GM12878 (cell line): ENCODE results near the gene ISM1. TPM values are rescaled to one million over a fixed set of nuclear protein-coding genes. Genes with fewer than 3 reads are reported as not detected.

Experiments used
- ATAC-seq: fragments of 200-7000 bp; cut with Tn5 transposase; 3 replicates; pipeline ENCODE4 v1.9.1; 2020; ENCODE audit warnings: mild to moderate bottlenecking, moderate library complexity
- BruUV-seq: library from RNA; stranded (reverse); fragments of 400-500 nt; replicated peaks from 2 replicates; lab custom pipeline; 2021; lab: Mats Ljungman, UMichigan
- CTCF ChIA-PET: fragments of 300-600 bp; sonication (Branson Sonifier 250); formaldehyde crosslinking; extraction: SDS; loops from one replicate; lab custom pipeline; 2021; ENCODE audit warnings: inconsistent platforms; lab: Yijun Ruan, JAX
- POLR2A ChIA-PET: fragments of 350-600 bp; formaldehyde crosslinking; extraction: SDS; loops from one replicate; lab custom pipeline; 2021; ENCODE audit warnings: inconsistent platforms; lab: Charles Lee
- RAD21 ChIA-PET: fragments of 300-600 bp; sonication (Branson Sonifier 250); formaldehyde crosslinking; loops from one replicate; lab custom pipeline; 2023; ENCODE audit warnings: antibody characterized with exemption; ENCODE audit not compliant: unreplicated experiment; lab: Charles Lee
- SMC1A ChIA-PET: fragments of 300-600 bp; sonication (Branson Sonifier 250); formaldehyde crosslinking; loops from one replicate; lab custom pipeline; 2023; ENCODE audit not compliant: unreplicated experiment, uncharacterized antibody; lab: Charles Lee
- DNase-seq: peaks from one replicate; pipeline ENCODE4 v3.0.0-alpha.2; 2011; ENCODE audit warnings: low read depth, low spot score
- FAIRE-seq: peaks from 3 replicates; lab custom pipeline; 2011; peaks lifted over from hg19 to GRCh38; lab: Jason Lieb, UNC
- H2AFZ ChIP-seq: 2 replicates; pipeline ENCODE4 v1.6.0; 2011; ENCODE audit warnings: low read depth, low read length, control low read depth; ENCODE audit not compliant: control insufficient read depth
- H3K27ac ChIP-seq: 2 replicates; pipeline ENCODE4 v1.5.1; 2011; ENCODE audit warnings: control low read depth; ENCODE audit not compliant: control insufficient read depth, insufficient read depth
- H3K27me3 ChIP-seq, 2 experiments: replicated peaks in 1 of 2; 2 replicates each; pipeline versions ENCODE4 v1.6.0 to v1.6.1; 2011; ENCODE audit warnings: low read length in 1 of 2; ENCODE audit not compliant: control insufficient read depth in 2 of 2, insufficient read depth in 2 of 2
- H3K36me3 ChIP-seq, 2 experiments: 2 replicates each; pipeline ENCODE4 v1.5.1; 2011; ENCODE audit warnings: low read length in 1 of 2; ENCODE audit not compliant: control insufficient read depth in 2 of 2, insufficient read depth in 2 of 2
- H3K4me1 ChIP-seq: 2 replicates; pipeline ENCODE4 v1.6.1; 2011; ENCODE audit warnings: mild to moderate bottlenecking, low read length, moderate library complexity, mixed read lengths; ENCODE audit not compliant: control insufficient read depth, insufficient read depth
- H3K4me2 ChIP-seq: 2 replicates; pipeline ENCODE4 v1.6.0; 2011; ENCODE audit warnings: control low read depth; ENCODE audit not compliant: control insufficient read depth, insufficient read depth
- H3K4me3 ChIP-seq: fragments of 200-600 bp; sonication (generic); 2 replicates; pipeline ENCODE4 v1.5.1; 2016
- H3K79me2 ChIP-seq: 2 replicates; pipeline ENCODE4 v1.6.0; 2011; ENCODE audit warnings: low read length; ENCODE audit not compliant: control insufficient read depth, insufficient read depth
- H3K9ac ChIP-seq: 2 replicates; pipeline ENCODE4 v1.8.0; 2011; ENCODE audit warnings: low read length, control low read depth, mixed read lengths; ENCODE audit not compliant: control insufficient read depth, insufficient read depth
- H3K9me3 ChIP-seq: replicated peaks from 3 replicates; pipeline ENCODE4 v1.5.1; 2011; ENCODE audit warnings: mild to moderate bottlenecking, low read length; ENCODE audit not compliant: control insufficient read depth, insufficient read depth
- H4K20me1 ChIP-seq: 2 replicates; pipeline ENCODE4 v1.6.0; 2011; ENCODE audit not compliant: control insufficient read depth, insufficient read depth
- BACH1 ChIP-seq: fragments of 450-650 bp; IDR thresholded peaks from 2 replicates; pipeline ENCODE4 v1.6.1; 2017; ENCODE audit warnings: mild to moderate bottlenecking, borderline replicate concordance
- CHD4 ChIP-seq: fragments of 200-600 bp; sonication (generic); IDR thresholded peaks from 2 replicates; pipeline ENCODE4 v1.6.1; 2016; ENCODE audit warnings: mild to moderate bottlenecking
- EED ChIP-seq: sonication (generic); IDR thresholded peaks from 2 replicates; pipeline ENCODE4 v1.6.1; 2016; ENCODE audit warnings: antibody characterized with exemption, low read depth
- ETV6 ChIP-seq, 2 experiments: fragments of 450-650 bp in 1 of 2; IDR thresholded peaks in 1 of 2; conservative IDR thresholded peaks in 1 of 2; 2 replicates each; pipeline ENCODE4 v1.6.1; 2014; ENCODE audit warnings: antibody characterized with exemption in 1 of 2, borderline replicate concordance in 1 of 2, low read depth in 1 of 2, mild to moderate bottlenecking in 1 of 2, moderate library complexity in 1 of 2
- HDGF ChIP-seq: fragments of 450-650 bp; IDR thresholded peaks from 2 replicates; pipeline ENCODE4 v1.6.1; 2016; ENCODE audit warnings: antibody characterized with exemption
- NR2F1 ChIP-seq: fragments of 450-650 bp; conservative IDR thresholded peaks from 2 replicates; pipeline ENCODE4 v1.6.1; 2017; ENCODE audit warnings: mild to moderate bottlenecking
- PML ChIP-seq: IDR thresholded peaks from 2 replicates; pipeline ENCODE4 v1.6.1; 2012; ENCODE audit warnings: low read length, inconsistent platforms
- SMAD5 ChIP-seq: IDR thresholded peaks from 2 replicates; pipeline ENCODE4 v1.6.1; 2016; ENCODE audit warnings: antibody characterized with exemption, low read depth
- WRNIP1 ChIP-seq: IDR thresholded peaks from 2 replicates; pipeline ENCODE4 v1.6.1; 2011; ENCODE audit warnings: low read depth, low read length, improper control_type of control experiment, borderline replicate concordance
- ZNF274 ChIP-seq: IDR thresholded peaks from one replicate; pipeline ENCODE4 v1.8.0; 2011; ENCODE audit not compliant: insufficient read length, insufficient read depth
- WGBS: methylation state at CpG from one replicate; pipeline ENCODE4 v1.1.6; 2016; ENCODE audit warnings: low lambda C conversion rate; ENCODE audit not compliant: insufficient replicate concordance, insufficient coverage; ENCODE audit errors: missing lambda C conversion rate; 5-methylcytosine and 5-hydroxymethylcytosine counted together
- in situ Hi-C: fragments of 300-500 bp; cut with MboI; formaldehyde crosslinking; loops from 9 replicates; pipeline ENCODE4 v1.14.3; 2018; ENCODE audit warnings: mixed read lengths
- intact Hi-C: fragments of 100-400 bp; cut with micrococcal nuclease; formaldehyde crosslinking; loops from one replicate; pipeline ENCODE4 v1.14.2; 2022; ENCODE audit not compliant: unreplicated experiment
- polyA plus RNA-seq, 11 experiments: library from polyadenylated mRNA; depleted of rRNA in 4 of 11; unstranded in 6 of 11; stranded (reverse) in 5 of 11; fragments of >200 nt; fragmentation: Nextera tagmentation in 4 of 11; fragmentation: Illumina TruSeq in 1 of 11; extraction: Ambion mirVana in 4 of 11; extraction: Trizol in 1 of 11; gene quantifications; 1 replicate in 1 of 11; 2 replicates in 10 of 11; pipeline versions ENCODE4 v1.2.1 to v1.2.3, GENCODE V29; 2011 to 2016; ENCODE audit warnings: inconsistent platforms in 2 of 11, missing spikeins in 2 of 11, low read depth in 1 of 11
- total RNA-seq, 4 experiments: library from RNA; depleted of rRNA in 3 of 4; stranded (reverse); fragments of >200 nt in 3 of 4; fragmentation: Illumina TruSeq in 1 of 4; extraction: Trizol in 1 of 4; gene quantifications; 2 replicates each; pipeline versions ENCODE4 v1.2.1 to v1.2.3, GENCODE V29; 2013 to 2021
- TF ChIP-seq, protein P1 (sequence below): fragments of 450-650 bp; IDR thresholded peaks from 2 replicates; pipeline ENCODE4 v1.6.1; 2017; ENCODE audit warnings: mild to moderate bottlenecking, moderate library complexity
- TF ChIP-seq, protein P2 (sequence below): fragments of 450-650 bp; conservative IDR thresholded peaks from 2 replicates; pipeline ENCODE4 v1.6.1; 2017; ENCODE audit warnings: mild to moderate bottlenecking, moderate library complexity
- TF ChIP-seq, protein P3 (sequence below): fragments of 450-650 bp; formaldehyde crosslinking; IDR thresholded peaks from 2 replicates; pipeline ENCODE4 v1.4.0; 2020; ENCODE audit warnings: mild to moderate bottlenecking, moderate library complexity
- TF ChIP-seq, protein P4 (sequence below): IDR thresholded peaks from 2 replicates; pipeline ENCODE4 v1.6.1; 2011; ENCODE audit warnings: mild to moderate bottlenecking, low read depth, low read length, moderate library complexity; ENCODE audit not compliant: insufficient replicate concordance

ISM1 gene
- total and polyA plus RNA-seq, 10 of the 15 experiments (the other 5 are each of a cell fraction or from before 2014, with no cell fraction given), result 0.01 to 0.03 TPM; not detected in 8

DNA sequence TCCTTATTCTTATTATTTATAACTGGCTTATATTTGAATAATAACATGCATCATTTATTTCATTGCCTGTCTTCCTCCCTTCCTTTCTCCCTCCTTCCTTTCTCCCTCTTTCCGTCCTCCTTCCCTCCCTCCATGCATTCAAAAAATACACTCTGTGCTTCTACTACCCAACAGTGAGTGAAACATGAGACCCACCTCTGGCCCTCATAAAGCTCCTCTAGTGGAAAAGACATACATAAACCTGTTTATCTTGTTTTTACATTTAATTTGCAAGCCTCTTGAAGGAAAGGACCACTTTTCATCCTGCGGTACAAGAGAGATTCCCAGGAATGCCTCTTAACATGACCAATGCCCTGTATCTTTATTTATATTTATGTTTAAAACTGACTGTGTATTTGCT, 21.8 kb upstream of the ISM1 start:
- no peak for FAIRE-seq
- ChIA-PET SMC1A (no interaction called here), POLR2A (no interaction called here), RAD21 (no interaction called here), CTCF (interaction anchor here (1.0 kb wide), 1 partner anchor 80 kb away, joined by 3 read pairs; no protein-coding TSS in a partner anchor)
- Histone ChIP-seq H3K9me3 (no peaks in the 10 kb centered on the region), H3K27ac (no peak overlapping the region), H3K79me2 (no peaks in the 10 kb centered on the region), H3K4me3 (no peak overlapping the region), H3K4me1 (no peaks in the 10 kb centered on the region), H3K9ac (no peak overlapping the region), H2AFZ (no peak overlapping the region), H3K36me3 (no peaks in the 10 kb centered on the region), H4K20me1 (no peaks in the 10 kb centered on the region), H3K4me2 (no peak overlapping the region), H3K27me3 (no peaks in the 10 kb centered on the region; a peak in 1 of 4 replicates)
- in situ Hi-C loops (no loop called here), intact Hi-C loops (no loop called here)
- ATAC-seq, result no peak
- DNase-seq, result no peak
- 81% methylated on average over 2 of the region's 2 CpGs for WGBS
- BruUV-seq, result no TSS peak
- TF ChIP-seq BACH1, result no peak
- TF ChIP-seq SMAD5, result no peak
- no peak for TF ChIP-seq PML
- TF ChIP-seq WRNIP1, result no peak
- TF ChIP-seq ZNF274, result no peak
- TF ChIP-seq, protein P1, sequence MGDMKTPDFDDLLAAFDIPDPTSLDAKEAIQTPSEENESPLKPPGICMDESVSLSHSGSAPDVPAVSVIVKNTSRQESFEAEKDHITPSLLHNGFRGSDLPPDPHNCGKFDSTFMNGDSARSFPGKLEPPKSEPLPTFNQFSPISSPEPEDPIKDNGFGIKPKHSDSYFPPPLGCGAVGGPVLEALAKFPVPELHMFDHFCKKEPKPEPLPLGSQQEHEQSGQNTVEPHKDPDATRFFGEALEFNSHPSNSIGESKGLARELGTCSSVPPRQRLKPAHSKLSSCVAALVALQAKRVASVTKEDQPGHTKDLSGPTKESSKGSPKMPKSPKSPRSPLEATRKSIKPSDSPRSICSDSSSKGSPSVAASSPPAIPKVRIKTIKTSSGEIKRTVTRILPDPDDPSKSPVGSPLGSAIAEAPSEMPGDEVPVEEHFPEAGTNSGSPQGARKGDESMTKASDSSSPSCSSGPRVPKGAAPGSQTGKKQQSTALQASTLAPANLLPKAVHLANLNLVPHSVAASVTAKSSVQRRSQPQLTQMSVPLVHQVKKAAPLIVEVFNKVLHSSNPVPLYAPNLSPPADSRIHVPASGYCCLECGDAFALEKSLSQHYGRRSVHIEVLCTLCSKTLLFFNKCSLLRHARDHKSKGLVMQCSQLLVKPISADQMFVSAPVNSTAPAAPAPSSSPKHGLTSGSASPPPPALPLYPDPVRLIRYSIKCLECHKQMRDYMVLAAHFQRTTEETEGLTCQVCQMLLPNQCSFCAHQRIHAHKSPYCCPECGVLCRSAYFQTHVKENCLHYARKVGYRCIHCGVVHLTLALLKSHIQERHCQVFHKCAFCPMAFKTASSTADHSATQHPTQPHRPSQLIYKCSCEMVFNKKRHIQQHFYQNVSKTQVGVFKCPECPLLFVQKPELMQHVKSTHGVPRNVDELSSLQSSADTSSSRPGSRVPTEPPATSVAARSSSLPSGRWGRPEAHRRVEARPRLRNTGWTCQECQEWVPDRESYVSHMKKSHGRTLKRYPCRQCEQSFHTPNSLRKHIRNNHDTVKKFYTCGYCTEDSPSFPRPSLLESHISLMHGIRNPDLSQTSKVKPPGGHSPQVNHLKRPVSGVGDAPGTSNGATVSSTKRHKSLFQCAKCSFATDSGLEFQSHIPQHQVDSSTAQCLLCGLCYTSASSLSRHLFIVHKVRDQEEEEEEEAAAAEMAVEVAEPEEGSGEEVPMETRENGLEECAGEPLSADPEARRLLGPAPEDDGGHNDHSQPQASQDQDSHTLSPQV, result no peak
- no peak for TF ChIP-seq HDGF
- TF ChIP-seq, protein P2, sequence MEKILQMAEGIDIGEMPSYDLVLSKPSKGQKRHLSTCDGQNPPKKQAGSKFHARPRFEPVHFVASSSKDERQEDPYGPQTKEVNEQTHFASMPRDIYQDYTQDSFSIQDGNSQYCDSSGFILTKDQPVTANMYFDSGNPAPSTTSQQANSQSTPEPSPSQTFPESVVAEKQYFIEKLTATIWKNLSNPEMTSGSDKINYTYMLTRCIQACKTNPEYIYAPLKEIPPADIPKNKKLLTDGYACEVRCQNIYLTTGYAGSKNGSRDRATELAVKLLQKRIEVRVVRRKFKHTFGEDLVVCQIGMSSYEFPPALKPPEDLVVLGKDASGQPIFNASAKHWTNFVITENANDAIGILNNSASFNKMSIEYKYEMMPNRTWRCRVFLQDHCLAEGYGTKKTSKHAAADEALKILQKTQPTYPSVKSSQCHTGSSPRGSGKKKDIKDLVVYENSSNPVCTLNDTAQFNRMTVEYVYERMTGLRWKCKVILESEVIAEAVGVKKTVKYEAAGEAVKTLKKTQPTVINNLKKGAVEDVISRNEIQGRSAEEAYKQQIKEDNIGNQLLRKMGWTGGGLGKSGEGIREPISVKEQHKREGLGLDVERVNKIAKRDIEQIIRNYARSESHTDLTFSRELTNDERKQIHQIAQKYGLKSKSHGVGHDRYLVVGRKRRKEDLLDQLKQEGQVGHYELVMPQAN, result no peak
- TF ChIP-seq EED, result no peak
- no peak for TF ChIP-seq NR2F1
- TF ChIP-seq, protein P3, sequence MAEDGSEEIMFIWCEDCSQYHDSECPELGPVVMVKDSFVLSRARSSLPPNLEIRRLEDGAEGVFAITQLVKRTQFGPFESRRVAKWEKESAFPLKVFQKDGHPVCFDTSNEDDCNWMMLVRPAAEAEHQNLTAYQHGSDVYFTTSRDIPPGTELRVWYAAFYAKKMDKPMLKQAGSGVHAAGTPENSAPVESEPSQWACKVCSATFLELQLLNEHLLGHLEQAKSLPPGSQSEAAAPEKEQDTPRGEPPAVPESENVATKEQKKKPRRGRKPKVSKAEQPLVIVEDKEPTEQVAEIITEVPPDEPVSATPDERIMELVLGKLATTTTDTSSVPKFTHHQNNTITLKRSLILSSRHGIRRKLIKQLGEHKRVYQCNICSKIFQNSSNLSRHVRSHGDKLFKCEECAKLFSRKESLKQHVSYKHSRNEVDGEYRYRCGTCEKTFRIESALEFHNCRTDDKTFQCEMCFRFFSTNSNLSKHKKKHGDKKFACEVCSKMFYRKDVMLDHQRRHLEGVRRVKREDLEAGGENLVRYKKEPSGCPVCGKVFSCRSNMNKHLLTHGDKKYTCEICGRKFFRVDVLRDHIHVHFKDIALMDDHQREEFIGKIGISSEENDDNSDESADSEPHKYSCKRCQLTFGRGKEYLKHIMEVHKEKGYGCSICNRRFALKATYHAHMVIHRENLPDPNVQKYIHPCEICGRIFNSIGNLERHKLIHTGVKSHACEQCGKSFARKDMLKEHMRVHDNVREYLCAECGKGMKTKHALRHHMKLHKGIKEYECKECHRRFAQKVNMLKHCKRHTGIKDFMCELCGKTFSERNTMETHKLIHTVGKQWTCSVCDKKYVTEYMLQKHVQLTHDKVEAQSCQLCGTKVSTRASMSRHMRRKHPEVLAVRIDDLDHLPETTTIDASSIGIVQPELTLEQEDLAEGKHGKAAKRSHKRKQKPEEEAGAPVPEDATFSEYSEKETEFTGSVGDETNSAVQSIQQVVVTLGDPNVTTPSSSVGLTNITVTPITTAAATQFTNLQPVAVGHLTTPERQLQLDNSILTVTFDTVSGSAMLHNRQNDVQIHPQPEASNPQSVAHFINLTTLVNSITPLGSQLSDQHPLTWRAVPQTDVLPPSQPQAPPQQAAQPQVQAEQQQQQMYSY (CRISPR knock-in tag), result no peak
- TF ChIP-seq, protein P4, sequence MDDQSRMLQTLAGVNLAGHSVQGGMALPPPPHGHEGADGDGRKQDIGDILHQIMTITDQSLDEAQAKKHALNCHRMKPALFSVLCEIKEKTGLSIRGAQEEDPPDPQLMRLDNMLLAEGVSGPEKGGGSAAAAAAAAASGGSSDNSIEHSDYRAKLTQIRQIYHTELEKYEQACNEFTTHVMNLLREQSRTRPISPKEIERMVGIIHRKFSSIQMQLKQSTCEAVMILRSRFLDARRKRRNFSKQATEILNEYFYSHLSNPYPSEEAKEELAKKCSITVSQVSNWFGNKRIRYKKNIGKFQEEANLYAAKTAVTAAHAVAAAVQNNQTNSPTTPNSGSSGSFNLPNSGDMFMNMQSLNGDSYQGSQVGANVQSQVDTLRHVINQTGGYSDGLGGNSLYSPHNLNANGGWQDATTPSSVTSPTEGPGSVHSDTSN, result no peak
- TF ChIP-seq ETV6 (conservative IDR thresholded peaks at IDR 0.05 in 1 of 2, IDR thresholded peaks at IDR 0.05 in 1 of 2; ENCODE audit: borderline replicate concordance in 1 of 2, low read depth in 1 of 2), result no peak
- TF ChIP-seq CHD4, result no peak
